EL (cell line): Measurements from ENCODE around the gene L3MBTL1.

ENCODE experiments used
- DNase-seq: peaks from one replicate; pipeline ENCODE4 v3.0.0-alpha.2; 2016

L3MBTL1 gene

DNA sequence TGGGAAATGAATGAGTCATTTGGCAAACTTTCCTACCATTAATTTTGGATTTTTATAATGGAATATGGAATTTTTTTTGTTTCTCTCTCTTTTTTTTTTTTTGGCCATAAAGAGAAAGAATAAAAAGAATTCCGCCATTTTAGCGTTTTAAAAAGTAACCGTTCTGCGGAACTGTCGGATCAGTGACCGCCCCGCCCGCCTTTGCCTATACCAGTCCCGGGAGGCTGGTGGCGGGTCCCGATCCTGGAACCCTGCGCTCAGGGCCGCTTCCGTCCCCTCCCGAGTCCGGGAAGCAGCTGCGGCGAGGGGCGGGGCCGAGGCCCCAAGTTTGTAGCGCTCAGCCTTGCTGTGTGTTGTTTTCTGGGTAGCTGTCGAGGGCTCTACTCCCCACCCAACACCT is 609 bp downstream of the L3MBTL1 start:
- DNase-seq, result peak; percentile 14

DNA sequence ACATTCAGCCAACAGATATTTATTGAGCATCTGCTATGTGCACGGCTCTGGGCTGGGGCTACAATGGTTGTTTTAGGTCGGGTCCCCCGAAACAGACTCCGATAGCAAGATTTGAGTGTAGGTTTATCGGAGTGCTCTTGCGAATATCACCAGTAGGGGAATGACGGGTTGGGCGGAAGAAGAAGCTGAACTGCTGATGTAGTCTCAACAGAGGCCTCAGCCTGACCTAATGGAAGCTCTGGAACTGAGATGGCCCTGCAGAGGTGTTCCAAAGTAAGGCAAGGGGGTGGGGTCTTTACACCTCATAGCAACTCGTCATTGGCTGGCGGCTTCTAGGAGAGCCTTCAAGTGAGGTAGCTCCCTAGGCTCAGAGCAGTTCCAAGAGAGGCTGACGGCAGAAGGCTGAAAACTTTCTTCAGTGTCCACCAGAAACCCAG is 1.1 kb downstream of the L3MBTL1 start:
- DNase-seq, result no peak

DNA sequence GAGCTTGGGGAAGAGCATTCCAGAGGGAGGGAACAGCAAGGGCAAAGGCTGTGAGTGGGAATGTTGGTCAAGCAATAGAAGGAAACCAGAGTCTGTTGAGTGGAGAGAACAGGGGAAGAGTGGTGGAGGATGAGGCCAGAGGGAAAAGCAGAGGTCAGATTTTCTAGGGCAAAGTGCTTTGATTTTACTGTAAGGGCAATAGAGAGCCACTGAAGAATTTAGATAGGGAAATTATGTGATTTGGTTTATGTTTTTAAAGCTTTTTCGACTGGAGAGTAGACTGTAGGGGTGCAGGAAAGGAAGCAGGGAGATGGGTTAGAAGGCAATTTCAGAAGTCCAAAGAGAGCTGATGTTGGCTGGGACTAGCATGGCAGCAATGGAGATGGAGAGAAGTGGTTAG is 4.4 kb downstream of the L3MBTL1 start:
- DNase-seq, result no peak

DNA sequence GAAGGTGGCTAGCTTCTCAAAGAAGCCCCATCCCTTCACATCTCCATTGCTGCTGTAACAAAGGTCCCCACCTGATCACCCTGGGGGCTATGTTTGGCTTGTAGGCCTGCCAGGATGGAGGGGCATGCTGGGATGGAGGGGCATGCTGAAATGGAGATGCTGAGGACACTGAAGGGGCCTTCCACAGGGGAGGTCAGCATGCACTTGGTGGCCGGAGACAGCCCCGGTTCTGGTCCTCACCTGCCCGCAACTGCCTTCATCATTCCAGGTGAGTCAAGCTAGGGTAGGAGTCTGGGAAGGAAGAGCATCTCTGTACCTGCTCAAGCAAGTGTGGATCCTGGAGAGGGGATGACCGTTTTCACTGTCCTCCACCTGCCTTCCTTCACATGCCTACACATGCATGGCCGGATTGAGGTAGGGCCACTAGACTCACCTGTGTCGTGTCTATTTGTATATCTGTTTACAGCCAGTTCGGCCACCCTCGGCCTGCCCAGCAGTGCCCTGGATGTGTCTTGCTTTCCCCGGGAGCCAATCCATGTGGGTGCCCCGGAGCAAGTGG is 6.0 kb downstream of the L3MBTL1 start:
- no peak for DNase-seq

DNA sequence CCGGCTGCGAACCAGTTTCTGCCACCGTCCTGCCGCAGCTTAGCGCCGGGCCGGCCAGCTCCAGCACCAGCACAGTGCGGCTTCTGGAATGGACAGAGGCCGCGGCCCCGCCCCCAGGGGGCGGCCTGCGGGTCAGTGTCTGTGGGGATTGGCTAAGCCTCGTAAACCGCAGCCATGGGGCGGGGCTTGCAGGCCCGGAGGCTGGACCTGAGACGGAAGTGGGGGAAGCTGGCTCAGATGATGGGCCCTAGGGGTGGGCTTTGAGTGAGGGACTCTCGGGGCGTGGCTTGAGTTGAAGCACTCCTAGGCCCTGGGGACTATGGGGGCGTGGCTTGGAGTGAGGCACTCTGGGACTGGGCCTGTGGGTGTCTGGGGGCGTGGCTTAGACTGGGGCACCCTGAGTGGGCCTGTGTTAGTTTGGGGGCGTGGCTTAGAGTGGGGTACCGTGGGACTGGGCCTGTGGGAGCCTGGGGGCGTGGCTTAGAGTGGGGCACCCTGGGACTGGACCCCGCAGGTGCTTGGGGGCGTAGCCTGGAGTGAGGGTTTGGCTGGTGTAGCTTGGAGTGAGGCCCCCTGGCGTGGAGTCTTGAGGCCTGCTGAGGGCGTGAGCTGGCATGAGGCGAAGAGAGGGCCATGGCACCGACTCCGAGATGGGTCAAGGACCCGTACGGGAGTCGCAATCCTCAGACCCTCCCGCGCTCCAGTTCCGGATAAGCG is 6.6 kb downstream of the L3MBTL1 start:
- peak; percentile 99 for DNase-seq

DNA sequence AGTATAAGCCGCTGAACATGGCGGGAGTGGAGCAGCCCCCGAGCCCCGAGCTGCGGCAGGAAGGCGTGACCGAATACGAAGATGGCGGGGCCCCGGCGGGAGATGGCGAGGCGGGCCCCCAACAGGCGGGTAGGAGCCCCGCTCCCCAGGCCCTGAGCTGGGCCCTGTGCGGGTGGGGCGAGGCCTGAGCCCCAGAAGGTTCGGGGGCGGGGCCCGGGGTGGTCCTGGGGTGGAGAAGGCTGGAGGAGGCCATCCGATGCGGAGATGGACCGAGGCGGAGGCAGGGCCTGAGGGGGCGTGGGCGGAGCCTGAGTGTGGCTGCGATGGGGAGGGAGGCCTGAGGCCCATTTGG is 7.1 kb downstream of the L3MBTL1 start:
- peak; percentile 73 for DNase-seq

DNA sequence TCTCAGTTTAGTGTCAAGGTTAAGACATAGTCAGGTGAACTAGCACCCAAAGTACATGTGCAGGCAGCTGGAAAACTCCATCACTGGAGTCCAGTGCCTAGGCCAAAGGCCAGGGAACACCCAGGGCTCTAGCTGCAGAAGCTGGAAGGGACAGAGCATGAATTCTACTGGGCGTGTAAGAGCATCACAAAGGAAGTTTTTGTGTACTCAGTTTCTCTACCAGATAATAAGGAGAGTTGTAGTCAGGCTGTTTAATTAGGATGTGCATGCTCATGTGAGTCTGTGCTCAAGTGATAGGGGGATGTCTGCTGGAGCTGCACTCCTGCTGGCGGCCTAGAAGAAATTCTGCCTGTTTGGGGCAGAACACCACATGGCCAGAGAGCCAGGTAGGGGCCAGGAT is 8.1 kb downstream of the L3MBTL1 start:
- DNase-seq, result no peak

DNA sequence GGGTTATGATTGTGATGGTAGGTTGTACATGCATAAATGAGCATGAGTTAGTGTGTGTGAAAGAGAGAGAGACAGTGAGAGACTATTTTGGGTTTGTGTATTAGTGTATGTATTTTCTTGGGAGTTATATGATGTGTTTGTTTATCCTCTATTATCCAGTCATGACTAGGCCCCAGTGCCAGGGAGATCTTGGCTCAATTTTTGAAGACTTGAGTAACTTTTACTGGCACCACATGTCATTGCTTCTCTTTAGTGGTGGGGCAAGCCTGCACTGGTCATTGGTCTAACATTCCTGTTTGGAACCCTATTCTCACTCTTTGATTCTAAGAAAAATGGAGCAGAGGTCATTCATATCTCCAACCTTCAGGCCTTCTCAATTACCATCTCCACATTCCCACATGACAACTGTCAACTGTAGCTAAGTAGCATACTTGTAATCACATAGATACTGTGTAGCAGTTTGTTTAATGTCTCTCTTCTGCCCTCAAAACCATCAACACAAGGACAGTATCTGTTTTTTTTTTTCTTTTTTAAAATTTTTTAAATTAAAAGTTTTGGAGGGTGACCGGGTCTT is 8.8 kb downstream of the L3MBTL1 start:
- no peak for DNase-seq

DNA sequence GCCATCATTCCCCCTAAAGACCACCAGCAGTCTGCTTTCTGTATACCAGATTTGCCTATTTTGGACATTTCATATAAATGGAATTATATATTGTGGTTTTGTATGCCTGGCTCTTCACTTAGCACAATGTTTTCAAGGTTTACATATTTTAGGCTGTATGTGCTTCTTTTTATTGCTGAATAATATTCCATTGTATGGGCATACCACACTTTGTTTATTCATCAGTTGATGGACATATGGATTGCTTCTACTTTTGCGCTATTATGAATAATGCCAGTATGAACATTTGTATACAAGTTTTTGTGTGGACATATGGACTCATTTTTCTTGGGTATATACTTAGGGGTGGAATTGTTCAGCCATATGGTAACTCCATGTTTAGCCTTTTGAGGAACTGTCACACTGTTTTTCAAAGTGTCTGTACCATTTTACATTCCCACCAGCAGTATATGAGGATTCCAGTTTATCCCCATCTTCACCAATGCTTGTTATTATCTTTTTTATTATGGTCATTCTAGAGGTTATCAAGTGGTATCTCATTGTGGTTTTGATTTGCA is 12.7 kb downstream of the L3MBTL1 start:
- no peak for DNase-seq

DNA sequence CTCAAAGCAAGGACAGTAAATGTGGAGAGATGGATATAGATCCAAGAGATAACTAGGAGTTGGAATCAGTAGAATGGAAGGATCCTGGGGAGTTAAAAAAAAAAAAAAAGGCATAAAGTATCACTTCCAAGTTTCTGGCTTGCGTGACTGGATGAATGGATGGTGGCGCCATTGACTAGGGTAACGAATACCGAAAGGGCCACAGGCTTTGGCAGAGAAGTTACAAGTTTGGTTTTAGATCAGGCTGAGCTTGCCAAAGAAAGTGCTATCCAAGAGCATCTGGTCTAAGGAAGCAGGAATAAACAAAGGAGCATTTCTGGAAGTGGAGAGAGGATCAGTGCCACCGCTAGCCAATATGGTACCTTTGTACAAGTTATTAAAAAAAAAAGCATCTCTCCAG is 17.5 kb downstream of the L3MBTL1 start:
- DNase-seq, result no peak

DNA sequence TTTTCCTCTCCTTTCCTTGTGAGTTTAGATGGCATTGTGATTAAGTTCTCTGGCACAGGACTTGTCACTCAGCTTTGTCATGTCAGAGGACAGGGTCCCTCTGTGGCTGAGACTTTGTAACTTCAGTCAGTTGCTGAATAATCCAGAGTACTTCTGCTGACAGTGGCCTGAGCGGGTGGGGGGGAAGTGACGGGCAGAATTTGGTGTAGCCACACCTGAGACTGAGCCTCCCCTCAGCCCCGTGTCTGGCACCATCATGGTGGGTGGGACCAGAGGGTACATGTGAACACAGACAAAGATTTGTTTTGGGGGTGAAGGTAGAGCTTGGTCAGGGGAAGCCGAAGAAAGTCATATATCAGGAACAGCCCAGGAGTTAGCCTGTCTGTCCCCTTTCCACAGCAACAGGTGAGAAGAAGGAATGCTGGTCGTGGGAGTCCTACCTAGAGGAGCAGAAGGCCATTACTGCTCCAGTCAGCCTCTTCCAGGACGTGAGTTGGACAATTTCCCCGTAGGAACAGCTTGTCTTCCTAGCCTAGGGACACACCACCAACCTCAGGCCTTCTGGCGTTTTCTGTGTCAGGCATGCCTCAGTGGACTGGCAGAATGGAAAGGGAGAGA is 20.9 kb downstream of the L3MBTL1 start:
- no peak for DNase-seq

DNA sequence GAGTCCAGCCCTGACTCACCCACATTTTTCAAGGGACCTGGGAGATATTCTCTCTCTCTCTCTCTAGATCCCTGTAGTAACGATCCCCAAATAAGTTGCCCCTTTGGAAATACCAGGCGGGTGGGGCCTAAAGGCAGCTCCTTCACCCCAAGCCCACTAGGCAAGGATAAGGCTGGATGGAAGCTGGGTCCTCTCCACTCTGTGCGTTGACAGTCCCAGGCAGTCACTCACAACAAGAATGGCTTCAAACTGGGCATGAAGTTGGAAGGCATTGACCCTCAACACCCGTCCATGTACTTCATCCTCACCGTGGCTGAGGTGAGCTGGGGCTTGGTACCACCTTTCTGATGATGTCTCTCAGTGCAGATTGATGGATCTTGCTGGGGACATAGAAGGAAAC is 21.6 kb downstream of the L3MBTL1 start:
- no peak for DNase-seq

DNA sequence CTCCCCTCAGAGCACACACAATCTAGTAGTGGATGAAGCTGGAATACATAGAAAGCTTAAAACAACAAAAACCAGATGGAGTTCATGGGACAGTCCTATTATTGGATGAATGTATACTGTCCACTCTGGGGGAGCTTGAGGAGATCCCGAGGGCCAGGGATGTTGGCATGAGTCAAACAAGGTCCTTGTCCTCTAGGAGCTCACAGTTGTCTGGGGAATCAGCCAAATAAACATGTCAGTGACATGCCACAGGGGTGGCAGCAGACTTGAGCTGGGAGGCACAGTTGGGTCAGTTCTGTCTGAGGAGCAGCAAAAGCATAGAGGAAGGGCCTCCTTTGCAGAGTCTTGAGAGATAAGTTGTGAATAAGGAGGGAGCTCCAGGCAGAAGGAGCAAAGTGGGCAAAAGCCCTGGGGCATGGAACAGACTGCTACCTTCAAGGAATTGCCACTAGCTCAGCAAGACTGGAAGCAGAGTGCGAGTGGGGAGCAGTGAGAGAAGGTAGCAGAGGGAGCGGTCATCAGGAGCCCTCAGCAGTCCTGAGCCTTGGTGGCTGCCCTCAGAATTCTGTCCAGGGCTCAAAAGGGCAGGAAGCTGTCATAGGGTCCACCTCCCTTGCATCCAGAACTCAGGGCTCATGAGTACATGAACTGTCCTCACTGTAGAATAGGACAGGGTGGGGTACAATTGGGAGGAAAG is 22.1 kb downstream of the L3MBTL1 start:
- no peak for DNase-seq

DNA sequence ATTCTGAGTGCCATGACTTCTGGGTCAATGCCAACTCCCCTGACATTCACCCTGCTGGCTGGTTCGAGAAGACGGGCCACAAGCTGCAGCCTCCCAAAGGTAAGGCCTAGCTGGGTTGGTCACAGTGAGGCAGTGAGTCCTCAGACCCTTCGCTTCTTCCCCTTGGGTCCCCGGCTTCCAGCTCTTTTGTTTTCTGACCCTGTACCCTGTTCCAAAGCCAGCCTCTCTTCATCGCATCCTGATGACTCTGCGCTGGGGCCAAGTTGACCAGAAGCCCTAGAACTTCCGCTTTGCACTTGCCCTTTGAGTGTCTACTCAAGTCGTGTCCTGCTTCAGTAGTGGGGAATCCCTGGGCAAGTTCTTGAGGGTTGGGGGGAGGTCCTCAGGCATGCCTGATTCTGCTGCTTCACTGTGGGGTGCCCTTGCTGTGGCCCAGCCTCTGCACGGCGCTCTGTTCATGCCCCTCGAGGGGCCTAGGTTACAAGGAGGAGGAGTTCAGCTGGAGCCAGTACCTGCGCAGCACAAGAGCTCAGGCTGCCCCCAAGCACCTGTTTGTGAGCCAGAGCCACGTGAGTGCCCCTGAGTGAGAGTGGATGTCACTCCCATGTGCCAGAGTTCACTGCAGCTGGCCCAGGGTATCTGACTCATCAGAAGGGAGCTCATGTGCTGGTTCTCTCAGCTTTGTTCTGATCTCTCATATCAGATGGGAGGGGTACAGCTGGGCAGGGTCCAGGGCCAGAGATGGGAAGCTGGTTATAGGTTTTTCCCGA is 23.0 kb downstream of the L3MBTL1 start:
- no peak for DNase-seq

DNA sequence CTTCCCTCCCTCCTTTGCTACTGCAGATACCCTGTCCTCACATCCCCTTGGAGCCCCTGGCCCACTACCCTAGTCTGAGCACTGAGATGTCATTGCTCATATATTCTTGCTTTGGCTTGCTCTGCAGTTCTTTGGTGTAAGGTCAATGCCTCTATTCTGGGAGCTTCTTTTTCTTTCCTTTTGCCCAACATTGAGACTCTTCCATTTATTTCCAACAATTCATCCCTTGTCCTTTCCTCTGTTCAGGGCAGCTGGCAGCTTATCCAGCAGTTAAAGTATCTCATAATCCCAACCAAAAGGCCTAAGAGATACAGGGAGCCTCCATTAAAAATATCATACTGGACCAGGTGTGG is 23.6 kb downstream of the L3MBTL1 start:
- no peak for DNase-seq

DNA sequence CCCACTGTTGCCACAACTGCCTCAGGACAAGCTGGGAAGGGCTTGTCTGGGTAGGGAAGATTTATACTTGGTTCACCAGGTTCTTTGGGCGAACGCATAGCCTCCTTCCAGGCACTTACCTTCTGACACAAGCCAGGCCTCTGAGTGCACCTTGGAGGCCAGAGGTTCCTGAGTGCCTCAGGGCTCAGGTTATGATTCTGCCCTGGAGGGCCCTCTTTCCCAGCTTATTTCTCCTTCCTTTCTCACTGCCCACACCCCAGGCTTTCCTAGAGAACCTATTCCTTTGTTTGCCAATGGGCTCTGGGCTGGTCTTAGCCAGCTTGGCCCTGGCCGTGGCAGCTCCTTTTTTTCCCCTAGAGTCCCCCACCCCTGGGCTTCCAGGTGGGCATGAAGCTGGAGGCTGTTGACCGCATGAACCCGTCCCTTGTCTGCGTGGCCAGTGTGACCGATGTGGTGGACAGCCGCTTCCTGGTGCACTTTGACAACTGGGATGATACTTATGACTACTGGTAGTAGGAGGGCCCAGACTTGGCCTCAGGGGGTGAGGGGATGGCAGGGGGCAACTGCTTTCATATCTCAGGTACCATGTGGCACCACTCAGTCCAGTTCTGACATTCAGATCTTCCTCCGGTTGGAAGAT is 25.0 kb downstream of the L3MBTL1 start:
- DNase-seq, result no peak

DNA sequence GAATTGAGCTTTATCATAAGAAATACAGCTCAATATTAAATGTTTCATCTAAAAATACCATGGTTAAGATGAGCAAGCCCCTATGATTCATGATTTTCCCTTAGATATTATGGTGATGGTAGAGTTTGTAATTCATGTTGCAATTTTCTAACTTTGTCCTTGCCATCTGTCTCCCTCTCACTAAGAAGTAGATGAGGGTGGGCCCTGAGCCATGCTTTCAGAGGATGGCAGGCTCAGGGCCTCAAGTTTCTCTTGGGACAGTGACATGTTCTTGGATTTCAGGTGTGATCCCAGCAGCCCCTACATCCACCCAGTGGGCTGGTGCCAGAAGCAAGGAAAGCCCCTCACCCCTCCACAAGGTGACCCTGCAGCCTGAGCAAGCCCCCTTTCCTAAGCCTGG is 25.6 kb downstream of the L3MBTL1 start:
- DNase-seq, result no peak

DNA sequence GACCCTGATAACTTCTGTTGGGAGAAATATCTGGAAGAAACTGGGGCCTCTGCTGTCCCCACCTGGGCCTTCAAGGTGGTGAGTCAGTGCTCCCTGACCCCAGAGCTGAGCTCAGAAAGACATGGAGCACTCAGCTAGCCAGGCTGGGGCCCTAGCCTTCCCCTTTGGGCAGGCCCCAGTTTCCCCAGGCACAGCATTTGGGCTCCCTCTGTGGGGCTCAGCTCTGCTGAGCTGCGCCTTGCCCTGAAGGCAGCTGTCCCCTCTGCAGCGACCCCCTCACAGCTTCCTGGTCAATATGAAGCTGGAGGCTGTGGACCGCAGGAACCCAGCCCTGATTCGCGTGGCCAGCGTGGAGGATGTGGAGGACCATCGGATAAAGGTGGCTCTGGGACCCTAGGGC is 26.5 kb downstream of the L3MBTL1 start:
- DNase-seq, result no peak

DNA sequence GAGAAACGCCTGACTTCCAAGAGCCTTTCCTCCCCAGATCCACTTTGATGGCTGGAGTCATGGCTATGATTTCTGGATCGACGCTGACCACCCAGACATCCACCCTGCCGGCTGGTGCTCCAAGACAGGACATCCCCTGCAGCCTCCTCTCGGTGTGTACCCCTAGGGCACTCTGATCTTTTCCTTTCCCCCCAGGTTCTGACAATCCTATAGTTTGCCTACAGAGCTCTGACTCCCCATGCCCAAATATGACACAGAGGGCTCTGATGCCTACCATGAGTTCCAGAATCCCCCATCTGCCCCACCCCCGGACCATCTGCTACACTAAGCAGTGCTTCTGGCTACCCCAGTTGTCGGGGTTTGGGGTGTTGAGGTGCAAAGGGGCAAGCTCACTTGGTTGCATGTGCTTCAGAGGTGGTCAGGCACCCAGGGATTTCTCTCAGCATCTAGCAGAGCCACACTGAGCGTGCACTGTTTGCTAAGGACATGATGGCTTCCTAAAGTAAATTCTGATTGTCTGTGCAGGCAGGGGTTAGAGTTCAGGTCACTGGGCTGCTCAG is 27.4 kb downstream of the L3MBTL1 start:
- no peak for DNase-seq

DNA sequence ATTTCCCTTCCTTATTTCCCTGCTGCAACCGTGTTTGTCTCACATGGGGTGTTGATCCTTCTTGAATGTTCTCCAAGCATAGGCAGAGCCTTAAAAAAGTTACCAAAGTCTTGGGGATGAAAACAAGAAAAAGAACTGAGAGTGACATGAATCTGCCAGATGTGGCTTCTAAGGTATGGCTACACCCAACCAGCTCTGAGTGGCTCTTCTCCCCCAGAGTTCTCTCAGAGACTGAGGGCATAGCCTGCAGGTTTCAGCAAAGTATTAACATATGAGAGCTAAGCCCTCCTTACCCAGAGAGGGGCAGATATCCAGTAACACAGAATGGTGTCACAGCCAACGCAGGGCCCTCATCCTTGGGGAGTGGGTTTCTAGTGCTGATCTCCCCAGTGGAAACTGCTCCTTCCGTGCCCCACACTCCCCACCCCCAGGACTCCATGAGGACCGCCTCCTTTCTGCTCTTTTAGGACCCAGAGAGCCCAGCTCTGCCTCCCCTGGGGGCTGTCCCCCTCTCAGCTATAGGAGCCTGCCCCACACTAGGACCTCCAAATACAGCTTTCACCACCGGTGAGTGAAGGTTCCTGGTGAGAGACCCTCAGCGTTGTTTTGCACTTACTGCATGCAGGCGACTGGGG is 28.0 kb downstream of the L3MBTL1 start:
- no peak for DNase-seq
